Measurements from ENCODE around the gene QRFPR. TPM values are rescaled to one million over a fixed set of nuclear protein-coding genes. Genes with fewer than 3 reads are reported as not detected.

Gene QRFPR
- total RNA-seq, 4 donors from 2014 or later: 0.44 TPM; not detected in 3

DNA sequence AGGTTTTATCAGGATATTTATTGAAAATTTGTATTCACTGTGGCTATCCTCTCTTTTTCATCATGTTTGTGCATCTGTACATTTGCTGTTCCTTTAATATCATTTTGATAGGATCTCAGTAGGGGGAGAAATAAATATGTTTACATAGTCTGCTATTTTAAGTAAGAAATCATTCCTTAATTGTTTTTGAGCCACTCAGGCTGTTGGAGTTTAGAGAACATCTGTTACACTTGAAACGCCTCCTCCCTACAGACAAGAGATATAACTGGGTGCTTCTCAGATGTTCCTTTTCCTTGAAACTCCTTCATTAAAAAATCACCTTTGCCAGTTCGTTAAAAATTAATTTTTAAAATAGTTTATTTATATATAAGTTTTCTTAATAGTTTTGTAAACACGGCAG lies 59.4 kb downstream of the QRFPR start:
- TF ChIP-seq, protein P1, sequence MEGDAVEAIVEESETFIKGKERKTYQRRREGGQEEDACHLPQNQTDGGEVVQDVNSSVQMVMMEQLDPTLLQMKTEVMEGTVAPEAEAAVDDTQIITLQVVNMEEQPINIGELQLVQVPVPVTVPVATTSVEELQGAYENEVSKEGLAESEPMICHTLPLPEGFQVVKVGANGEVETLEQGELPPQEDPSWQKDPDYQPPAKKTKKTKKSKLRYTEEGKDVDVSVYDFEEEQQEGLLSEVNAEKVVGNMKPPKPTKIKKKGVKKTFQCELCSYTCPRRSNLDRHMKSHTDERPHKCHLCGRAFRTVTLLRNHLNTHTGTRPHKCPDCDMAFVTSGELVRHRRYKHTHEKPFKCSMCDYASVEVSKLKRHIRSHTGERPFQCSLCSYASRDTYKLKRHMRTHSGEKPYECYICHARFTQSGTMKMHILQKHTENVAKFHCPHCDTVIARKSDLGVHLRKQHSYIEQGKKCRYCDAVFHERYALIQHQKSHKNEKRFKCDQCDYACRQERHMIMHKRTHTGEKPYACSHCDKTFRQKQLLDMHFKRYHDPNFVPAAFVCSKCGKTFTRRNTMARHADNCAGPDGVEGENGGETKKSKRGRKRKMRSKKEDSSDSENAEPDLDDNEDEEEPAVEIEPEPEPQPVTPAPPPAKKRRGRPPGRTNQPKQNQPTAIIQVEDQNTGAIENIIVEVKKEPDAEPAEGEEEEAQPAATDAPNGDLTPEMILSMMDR (IDR thresholded peaks at IDR 0.05; ENCODE audit: low read depth): no peak

DNA sequence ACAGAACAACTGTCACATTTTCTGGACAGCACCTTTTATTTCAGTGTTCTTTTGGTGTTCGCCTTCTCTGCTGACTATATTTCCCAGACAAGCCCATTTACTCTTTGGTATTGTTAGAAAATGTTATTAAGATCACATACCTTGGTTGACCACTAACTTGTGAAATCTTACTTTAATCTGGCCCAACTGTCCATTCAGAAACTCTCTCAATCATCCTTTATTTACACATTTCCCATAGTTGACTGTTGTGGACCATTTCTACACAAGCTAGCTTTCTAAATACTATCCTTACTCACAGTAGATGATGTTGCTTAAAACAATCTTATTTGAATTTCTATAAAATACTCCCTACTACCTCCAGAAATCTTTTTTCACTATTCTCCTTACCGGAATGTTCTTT lies 64.7 kb downstream of the QRFPR start:
- TF ChIP-seq, protein P1 (IDR thresholded peaks at IDR 0.05; ENCODE audit: low read depth): no peak

DNA sequence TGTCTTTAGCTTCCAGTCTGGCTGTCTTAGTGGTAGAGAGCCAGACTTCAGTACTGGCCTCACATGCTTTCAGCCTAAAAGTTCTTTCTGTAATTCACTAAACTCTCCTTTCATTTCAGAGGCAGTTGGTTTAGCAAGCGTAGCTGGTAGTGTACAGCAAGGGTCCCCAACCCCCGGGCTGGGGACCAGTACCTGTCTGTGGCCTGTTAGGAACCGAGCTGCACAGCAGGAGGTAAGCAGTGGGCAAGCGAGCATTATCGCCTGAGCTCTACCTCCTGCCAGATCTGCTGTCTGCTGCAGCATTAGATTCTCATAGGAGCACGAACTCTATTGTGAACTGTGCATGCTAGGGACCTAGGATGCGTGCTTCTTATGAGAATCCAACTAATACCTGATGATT lies 72.0 kb downstream of the QRFPR start:
- TF ChIP-seq, protein P1 (IDR thresholded peaks at IDR 0.05; ENCODE audit: low read depth): no peak

DNA sequence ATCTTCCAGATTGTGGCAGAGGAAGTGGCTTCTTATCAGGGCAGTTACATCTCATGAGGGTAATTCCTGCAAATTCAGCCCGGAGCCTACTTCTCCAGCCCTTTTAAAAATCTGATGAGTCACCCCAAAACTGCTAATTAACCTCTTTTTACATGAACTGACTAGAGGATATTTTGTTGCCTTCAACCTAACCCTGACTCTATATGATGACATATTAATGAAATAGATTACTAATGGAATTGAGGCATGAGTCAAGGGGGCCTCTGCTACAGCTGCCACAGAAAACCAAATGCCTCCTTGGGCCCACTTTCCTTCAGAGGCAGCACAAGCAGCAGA lies 72.5 kb downstream of the QRFPR start:
- TF ChIP-seq, protein P1 (IDR thresholded peaks at IDR 0.05; ENCODE audit: low read depth): no peak

DNA sequence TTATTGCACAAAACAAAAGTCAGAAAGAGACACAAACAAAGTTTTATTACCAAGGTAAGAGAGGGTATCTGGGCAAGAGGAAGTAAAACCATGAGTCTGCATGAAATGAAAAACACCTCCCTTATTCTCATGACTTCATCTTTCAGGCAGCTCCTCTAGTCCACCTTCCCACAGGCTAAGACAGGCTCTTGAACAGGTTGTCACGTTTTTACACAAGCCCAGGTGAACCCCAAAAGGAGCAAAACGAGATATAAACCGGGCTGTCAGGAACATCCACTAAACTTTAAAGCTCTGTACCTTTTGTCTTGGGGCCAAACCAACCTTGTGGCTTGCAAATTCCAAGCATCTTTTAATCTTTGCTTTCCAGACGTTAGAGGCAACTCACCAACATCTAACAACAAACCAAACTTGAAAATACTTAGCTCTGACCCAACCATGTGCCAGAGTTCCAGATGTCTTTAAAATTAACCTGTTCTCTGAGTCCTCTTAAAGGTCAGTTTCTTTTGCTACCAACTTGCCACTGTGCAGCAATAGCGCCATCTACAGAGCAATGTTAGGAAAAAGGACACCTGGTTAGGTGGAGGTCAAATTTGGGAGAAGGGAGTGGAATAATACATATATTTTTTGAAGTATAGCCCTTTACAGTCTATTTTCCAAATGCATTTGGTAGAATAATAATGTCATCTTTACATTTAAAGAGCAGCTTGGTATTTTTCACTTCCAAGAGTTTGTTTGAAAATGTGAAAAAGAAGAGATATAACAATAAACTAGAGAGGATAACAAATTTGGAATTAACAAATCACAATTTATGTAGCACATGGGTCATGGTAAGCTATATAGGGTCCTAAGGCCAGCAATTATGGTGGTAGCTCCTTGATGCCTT lies 73.1 kb downstream of the QRFPR start:
- TF ChIP-seq, protein P1 (IDR thresholded peaks at IDR 0.05; ENCODE audit: low read depth): no peak

DNA sequence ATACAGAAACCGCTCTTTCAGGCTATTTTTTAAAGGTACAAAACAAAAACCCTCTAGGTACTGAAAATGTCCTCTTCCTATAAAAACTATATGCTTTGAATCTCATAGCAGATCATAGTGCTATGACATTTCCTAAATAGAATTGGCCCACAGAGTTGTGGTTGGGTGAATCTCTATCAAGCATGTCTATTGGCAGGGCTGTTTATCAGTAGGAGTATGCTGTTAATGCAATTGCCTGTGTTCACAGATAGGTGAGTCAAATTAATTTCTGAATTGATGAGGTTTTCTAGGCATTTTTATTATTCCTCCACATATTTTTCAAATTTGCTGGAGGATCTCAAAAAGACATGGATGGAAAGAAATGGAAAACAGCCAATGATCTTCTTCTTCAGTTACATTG lies 73.9 kb downstream of the QRFPR start:
- TF ChIP-seq, protein P1 (IDR thresholded peaks at IDR 0.05; ENCODE audit: low read depth): no peak

DNA sequence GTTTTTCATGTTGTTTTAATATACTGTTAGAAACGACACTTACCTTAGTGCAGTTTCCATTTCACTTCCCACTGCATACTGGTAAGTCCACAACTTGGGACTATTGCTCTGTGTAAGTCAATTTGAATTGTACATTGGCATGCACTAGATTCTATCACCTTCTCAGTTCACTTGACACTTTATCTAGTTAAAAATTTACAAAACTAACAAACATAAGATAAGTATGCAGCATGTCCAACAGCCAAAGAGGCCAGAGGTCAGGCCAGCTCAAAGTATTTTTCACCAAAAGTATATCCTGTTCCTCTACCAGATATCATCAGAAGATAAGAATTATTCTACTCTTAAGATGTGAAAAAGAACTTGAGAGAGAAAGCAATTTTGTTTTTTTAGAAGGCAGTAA lies 75.9 kb downstream of the QRFPR start:
- TF ChIP-seq, protein P1 (IDR thresholded peaks at IDR 0.05; ENCODE audit: low read depth): no peak
